SK-N-SH treated with all-trans-retinoic acid at 6 μM for 48 hours (cell line): Measurements from ENCODE around the gene CCDC80.

Experiments used
- ATAC-seq: fragments of 200-7000 bp; cut with Tn5 transposase; 3 replicates; pipeline ENCODE4 v1.9.1; 2020; ENCODE audit warnings: mild to moderate bottlenecking, moderate library complexity
- ARNTL ChIP-seq: fragments of 450-650 bp; formaldehyde crosslinking; IDR thresholded peaks from 2 replicates; pipeline ENCODE4 v1.5.0; 2020; ENCODE audit warnings: low read depth, mild to moderate bottlenecking, moderate library complexity, borderline replicate concordance
- CSDC2 ChIP-seq: fragments of 250-450 bp; sonication (Bioruptor Pico); IDR thresholded peaks from 2 replicates; pipeline ENCODE4 v1.5.0; 2020; ENCODE audit warnings: mild to moderate bottlenecking, moderate library complexity
- CSRNP3 ChIP-seq: fragments of 250-450 bp; sonication (Bioruptor Pico); IDR thresholded peaks from 2 replicates; pipeline ENCODE4 v1.5.1; 2021; ENCODE audit warnings: mild to moderate bottlenecking, moderate library complexity
- ESRRG ChIP-seq: fragments of 250-450 bp; sonication (Bioruptor Pico); IDR thresholded peaks from 2 replicates; pipeline ENCODE4 v1.6.1; 2021; ENCODE audit warnings: mild to moderate bottlenecking
- GLIS3 ChIP-seq: fragments of 250-450 bp; sonication (Bioruptor Pico); IDR thresholded peaks from 2 replicates; pipeline ENCODE4 v1.5.0; 2020; ENCODE audit warnings: mild to moderate bottlenecking, moderate library complexity
- OSR1 ChIP-seq: fragments of 250-450 bp; sonication (Bioruptor Pico); IDR thresholded peaks from 2 replicates; pipeline ENCODE4 v1.8.0; 2022; ENCODE audit warnings: moderate library complexity, mild to moderate bottlenecking, inconsistent platforms
- PATZ1 ChIP-seq: fragments of 250-450 bp; sonication (Bioruptor Pico); IDR thresholded peaks from 2 replicates; pipeline ENCODE4 v1.8.0; 2020; ENCODE audit warnings: mild to moderate bottlenecking, moderate library complexity, borderline replicate concordance
- POU6F1 ChIP-seq: fragments of 250-450 bp; sonication (Bioruptor Pico); IDR thresholded peaks from 2 replicates; pipeline ENCODE4 v1.8.0; 2021; ENCODE audit warnings: low read depth, mild to moderate bottlenecking, moderate library complexity, borderline replicate concordance
- PPARA ChIP-seq: fragments of 250-450 bp; sonication (Bioruptor Pico); IDR thresholded peaks from 2 replicates; pipeline ENCODE4 v1.5.0; 2020; ENCODE audit warnings: mild to moderate bottlenecking, borderline replicate concordance
- RARB ChIP-seq: fragments of 250-450 bp; sonication (Bioruptor Pico); IDR thresholded peaks from 2 replicates; pipeline ENCODE4 v1.8.0; 2021; ENCODE audit warnings: mild to moderate bottlenecking, moderate library complexity
- SNAI2 ChIP-seq: fragments of 250-450 bp; sonication (Bioruptor Pico); IDR thresholded peaks from 2 replicates; pipeline ENCODE4 v1.5.0; 2020; ENCODE audit warnings: mild to moderate bottlenecking, moderate library complexity
- TOX ChIP-seq: fragments of 250-450 bp; sonication (Bioruptor Pico); IDR thresholded peaks from 2 replicates; pipeline ENCODE4 v1.8.0; 2021; ENCODE audit warnings: mild to moderate bottlenecking, moderate library complexity, borderline replicate concordance
- TSHZ2 ChIP-seq: fragments of 250-450 bp; sonication (Bioruptor Pico); IDR thresholded peaks from 2 replicates; pipeline ENCODE4 v1.5.0; 2020; ENCODE audit warnings: mild to moderate bottlenecking, moderate library complexity
- ZC3H10 ChIP-seq: fragments of 250-450 bp; sonication (Bioruptor Pico); IDR thresholded peaks from 2 replicates; pipeline ENCODE4 v1.5.1; 2021; ENCODE audit warnings: mild to moderate bottlenecking, moderate library complexity
- ZFP3 ChIP-seq: fragments of 250-450 bp; sonication (Bioruptor Pico); IDR thresholded peaks from 2 replicates; pipeline ENCODE4 v1.5.0; 2020; ENCODE audit warnings: mild to moderate bottlenecking, moderate library complexity
- ZFP30 ChIP-seq: fragments of 450-650 bp; formaldehyde crosslinking; IDR thresholded peaks from 2 replicates; pipeline ENCODE4 v1.5.0; 2022; ENCODE audit warnings: mild to moderate bottlenecking, moderate library complexity
- ZNF565 ChIP-seq: fragments of 450-650 bp; formaldehyde crosslinking; conservative IDR thresholded peaks from 2 replicates; pipeline ENCODE4 v1.5.0; 2020; ENCODE audit warnings: low read depth, mild to moderate bottlenecking, moderate library complexity
- ZNF70 ChIP-seq: fragments of 450-650 bp; formaldehyde crosslinking; IDR thresholded peaks from 2 replicates; pipeline ENCODE4 v1.5.0; 2020; ENCODE audit warnings: mild to moderate bottlenecking, moderate library complexity
- ZNF8 ChIP-seq: fragments of 450-650 bp; formaldehyde crosslinking; IDR thresholded peaks from 2 replicates; pipeline ENCODE4 v1.5.0; 2020; ENCODE audit warnings: mild to moderate bottlenecking, moderate library complexity
- TF ChIP-seq, protein P1 (sequence below): fragments of 250-450 bp; sonication (Bioruptor Pico); IDR thresholded peaks from 2 replicates; pipeline ENCODE4 v1.5.1; 2020; ENCODE audit warnings: low read depth, mild to moderate bottlenecking, moderate library complexity

Gene CCDC80

DNA sequence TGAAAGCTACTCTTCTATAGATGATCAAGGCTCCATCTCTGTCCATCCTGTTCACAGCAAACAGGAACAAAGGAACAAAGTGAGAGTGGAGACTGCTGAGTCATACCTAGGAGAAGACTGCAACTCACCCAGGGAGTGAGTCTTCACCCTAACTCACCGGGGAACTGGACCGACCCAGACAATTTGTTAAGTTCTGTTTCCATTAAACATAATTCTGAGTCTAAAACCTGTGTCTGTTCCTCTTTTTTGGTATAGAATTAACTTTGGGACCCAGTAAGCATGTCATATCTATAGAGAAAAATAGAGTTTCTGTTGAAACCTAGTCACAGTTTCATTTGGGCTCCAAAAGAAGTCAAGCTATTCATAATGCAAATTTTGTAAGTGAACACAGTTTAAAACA lies 21.6 kb downstream of the CCDC80 start:
- TF ChIP-seq GLIS3 (CRISPR knock-in tag): no peak
- no peak for TF ChIP-seq CSDC2 (CRISPR knock-in tag)
- TF ChIP-seq PPARA (CRISPR knock-in tag): no peak
- no peak for TF ChIP-seq ESRRG (CRISPR knock-in tag)
- TF ChIP-seq TSHZ2 (CRISPR knock-in tag): no peak
- TF ChIP-seq ZNF565 (CRISPR knock-in tag): no peak
- no peak for TF ChIP-seq CSRNP3 (CRISPR knock-in tag)
- no peak for TF ChIP-seq ZFP30 (CRISPR knock-in tag)
- TF ChIP-seq, protein P1, sequence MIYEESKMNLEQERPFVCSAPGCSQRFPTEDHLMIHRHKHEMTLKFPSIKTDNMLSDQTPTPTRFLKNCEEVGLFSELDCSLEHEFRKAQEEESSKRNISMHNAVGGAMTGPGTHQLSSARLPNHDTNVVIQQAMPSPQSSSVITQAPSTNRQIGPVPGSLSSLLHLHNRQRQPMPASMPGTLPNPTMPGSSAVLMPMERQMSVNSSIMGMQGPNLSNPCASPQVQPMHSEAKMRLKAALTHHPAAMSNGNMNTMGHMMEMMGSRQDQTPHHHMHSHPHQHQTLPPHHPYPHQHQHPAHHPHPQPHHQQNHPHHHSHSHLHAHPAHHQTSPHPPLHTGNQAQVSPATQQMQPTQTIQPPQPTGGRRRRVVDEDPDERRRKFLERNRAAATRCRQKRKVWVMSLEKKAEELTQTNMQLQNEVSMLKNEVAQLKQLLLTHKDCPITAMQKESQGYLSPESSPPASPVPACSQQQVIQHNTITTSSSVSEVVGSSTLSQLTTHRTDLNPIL: no peak
- ATAC-seq: peak; percentile 37; the same call in 1 of the 3 replicates

DNA sequence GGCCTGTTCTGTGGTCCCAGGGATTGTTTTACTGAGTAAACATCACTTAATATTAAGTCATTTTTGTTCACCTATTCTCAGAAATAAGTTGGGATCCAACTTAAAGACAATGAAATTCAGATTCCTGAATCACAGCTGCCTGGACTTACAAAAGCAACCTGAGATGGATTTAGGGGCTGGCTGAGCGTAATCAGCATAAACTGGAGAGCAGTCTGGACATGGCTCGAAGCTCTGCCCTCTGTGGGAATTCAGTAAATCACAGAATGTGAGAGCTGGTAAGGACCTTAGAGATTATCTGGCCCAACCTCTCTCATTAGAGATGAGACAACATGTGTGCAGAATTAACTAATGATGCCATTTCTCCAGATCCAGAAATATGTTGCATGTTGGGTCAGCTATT lies 23.7 kb downstream of the CCDC80 start:
- no peak for TF ChIP-seq OSR1 (CRISPR knock-in tag)
- no peak for TF ChIP-seq GLIS3 (CRISPR knock-in tag)
- TF ChIP-seq ZFP3: no peak
- no peak for TF ChIP-seq ZFP30 (CRISPR knock-in tag)
- TF ChIP-seq PATZ1: no peak
- TF ChIP-seq, protein P1: no peak
- no peak for TF ChIP-seq PPARA (CRISPR knock-in tag)
- no peak for TF ChIP-seq ZNF565 (CRISPR knock-in tag)
- TF ChIP-seq TOX: no peak
- TF ChIP-seq ARNTL (CRISPR knock-in tag): no peak
- TF ChIP-seq TSHZ2 (CRISPR knock-in tag): no peak
- no peak for TF ChIP-seq CSDC2 (CRISPR knock-in tag)
- no peak for TF ChIP-seq SNAI2 (CRISPR knock-in tag)
- TF ChIP-seq ZC3H10 (CRISPR knock-in tag): no peak
- TF ChIP-seq CSRNP3 (CRISPR knock-in tag): no peak
- TF ChIP-seq POU6F1 (CRISPR knock-in tag): no peak
- no peak for TF ChIP-seq ZNF70 (CRISPR knock-in tag)
- TF ChIP-seq ESRRG (CRISPR knock-in tag): no peak
- no peak for TF ChIP-seq ZNF8 (CRISPR knock-in tag)
- no peak for TF ChIP-seq RARB (CRISPR knock-in tag)
- ATAC-seq: no peak
